EL (cell line): Measurements from ENCODE around the gene SLC25A53.
"Not testable (repeated sequence)": the region's sequence is repeated elsewhere in the genome, so short reads cannot be mapped to it uniquely, and the experiment has no call there.

Experiments
- DNase-seq: peaks from one replicate; pipeline ENCODE4 v3.0.0-alpha.2; 2016

SLC25A53 gene

GRCh38 chrX:104130808-104131207, 26.0 kb downstream of the SLC25A53 start:
- DNase-seq = peak; percentile 7

DNA sequence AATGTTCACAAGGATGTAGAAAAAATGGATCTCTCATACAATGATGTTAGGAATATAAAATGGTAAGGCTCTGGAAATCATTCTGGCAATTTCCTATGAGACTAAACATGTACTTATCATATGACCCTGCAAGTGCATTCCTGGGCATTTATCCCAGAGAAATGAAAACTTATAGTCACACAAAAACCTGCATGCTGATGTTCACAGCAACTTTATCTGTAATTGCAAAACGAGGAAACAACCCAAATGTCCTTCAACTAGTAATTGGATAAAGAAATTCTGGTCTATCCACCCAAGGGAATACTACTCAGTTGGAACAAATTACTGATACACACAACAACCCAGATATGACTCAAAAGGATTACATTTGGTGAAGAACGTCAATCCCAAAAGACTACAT, 30.0 kb downstream of the SLC25A53 start:
- DNase-seq = no peak

DNA sequence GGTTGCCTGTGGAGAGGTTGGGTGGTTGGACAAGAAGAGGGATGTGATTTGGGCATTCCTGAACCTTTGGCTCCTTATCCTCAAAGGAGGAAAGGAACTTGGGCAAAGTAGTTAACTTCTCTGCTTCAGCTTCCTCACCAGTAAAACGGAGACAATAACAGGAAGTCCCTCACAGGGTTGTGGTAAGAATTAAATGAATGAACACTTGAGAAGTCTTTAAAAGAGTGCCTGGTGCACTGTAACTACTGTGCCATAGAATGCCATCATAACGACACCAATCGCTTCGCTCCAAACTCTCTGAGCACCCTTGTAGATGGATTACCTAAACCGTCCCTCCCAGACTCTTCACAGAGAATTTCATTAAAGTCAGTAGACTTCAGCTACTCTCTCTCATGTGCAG, 34.0 kb downstream of the SLC25A53 start:
- DNase-seq = no peak

- DNase-seq = no peak
Measured at GRCh38 chrX:104118765-104119164, 38.0 kb downstream of the SLC25A53 start.

GRCh38 chrX:104117759-104118158, 39.0 kb downstream of the SLC25A53 start:
- DNase-seq = no peak

DNA sequence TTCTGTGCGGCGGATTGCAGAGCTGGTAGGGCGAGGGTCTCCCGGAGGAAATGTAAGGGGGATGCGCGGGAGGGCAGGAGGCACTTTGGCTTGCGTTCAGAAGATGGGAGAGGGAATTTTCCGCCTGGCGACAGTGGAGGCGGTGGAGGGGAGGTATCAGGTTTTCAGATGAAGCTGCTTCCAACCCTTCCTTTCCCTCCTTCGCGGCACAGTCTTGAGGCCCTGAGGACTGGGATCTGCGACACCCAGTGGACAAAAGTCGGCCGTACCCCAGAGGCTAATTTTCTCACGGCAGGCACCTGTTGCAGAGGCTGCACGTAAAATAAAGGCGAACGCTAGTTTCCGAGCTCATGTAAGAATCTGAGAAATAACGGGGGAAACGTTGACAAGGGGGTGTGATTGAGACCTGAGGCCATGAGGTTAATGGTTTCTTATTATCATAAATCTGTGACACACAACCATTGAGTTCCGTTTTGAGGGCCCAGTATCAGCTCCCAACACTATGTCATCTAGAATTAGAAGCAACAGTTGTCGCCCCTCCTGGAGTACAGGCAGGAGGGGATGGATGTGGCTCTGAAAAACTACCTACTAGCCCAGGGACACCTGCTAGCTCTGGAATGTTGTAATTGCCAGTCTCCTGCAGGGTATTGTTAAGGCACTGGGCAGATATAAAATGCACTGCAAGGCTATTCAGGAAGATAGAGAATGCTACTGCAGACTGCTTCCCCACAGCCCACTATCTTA, 43.4 kb downstream of the SLC25A53 start:
- DNase-seq = peak; percentile 61

DNA sequence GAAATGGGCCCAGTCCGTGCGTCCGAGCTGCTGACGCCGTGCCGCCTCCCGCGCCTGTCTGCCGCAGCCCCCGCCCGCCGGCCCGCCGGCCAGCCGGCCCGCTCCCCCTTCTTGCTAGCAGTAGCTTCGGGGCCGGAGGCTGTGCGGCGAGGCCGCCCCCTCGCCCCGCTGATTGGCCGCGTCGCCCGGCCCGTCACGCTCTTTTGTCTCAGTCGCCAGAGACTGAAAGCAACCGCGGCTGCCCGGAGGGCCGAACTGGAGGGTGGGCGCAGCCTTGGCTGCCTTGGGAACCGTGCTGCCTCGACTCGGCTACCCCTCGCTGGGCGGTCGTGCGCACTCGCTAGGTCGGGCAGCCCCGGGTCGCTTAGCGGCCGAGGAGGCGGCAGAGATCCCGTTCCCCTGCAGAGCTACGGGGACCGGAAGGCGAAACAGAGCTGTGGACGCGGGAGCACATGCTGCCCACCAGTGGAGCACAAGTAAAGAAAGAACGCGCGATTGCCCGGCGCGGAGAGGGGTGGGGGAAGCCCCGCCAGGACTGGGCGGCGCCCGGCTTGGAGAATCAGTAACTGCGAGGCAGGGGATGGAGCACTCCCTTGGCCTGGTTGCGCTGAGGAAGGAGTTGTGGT, 44.4 kb downstream of the SLC25A53 start, which contains the start of gene ZCCHC18:
ZCCHC18 (plus strand) TSS at position 198 of the 626 bp plus-strand sequence. CDS start 1,589 bp downstream, outside the sequence.
- peak; percentile 58 for DNase-seq

- DNase-seq = not testable (repeated sequence)
Measured at GRCh38 chrX:104110491-104111240, 46.1 kb downstream of the SLC25A53 start.

- no peak for DNase-seq
Measured at GRCh38 chrX:104108955-104109354, 47.9 kb downstream of the SLC25A53 start.

GRCh38 chrX:104105330-104106262, 51.2 kb downstream of the SLC25A53 start:
- no peak for DNase-seq

DNA sequence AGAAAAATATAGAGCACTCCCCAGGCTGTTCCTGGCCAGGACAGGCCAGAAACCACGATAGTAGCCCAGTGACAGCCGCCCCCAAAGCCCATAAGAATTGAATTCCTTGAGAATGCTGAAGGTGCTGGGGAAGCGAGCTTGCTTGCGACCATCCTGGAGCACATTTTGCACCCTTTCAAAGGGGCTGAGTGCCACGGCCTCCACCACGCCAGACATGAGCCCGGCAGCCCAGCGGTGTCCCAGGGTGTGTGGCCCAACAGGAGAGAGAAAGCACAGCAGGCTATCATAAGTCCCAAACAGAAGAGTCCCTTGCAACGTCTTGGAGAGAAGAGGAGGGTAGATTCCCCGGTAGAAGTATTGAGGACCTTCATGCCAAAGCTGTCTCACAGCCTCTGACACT, 52.1 kb downstream of the SLC25A53 start:
- DNase-seq = no peak

DNA sequence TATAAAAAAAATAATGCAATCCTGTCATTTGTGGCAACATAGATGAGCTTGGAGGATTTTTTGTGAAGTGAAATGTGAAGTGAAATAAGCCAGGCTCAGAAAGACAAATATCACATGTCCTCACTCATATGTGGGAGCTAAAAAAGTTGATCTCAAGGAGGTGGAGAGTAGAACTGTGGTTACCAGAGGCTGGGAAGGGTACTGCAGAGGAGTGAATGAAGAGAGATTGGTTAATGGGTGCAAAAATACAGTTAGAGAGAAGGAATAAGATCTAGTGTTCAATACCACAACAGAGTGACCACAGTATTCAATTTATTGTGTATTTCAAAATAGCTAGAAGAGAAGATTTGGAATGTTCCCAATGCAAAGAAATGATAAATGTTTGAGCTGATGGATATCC, 57.9 kb downstream of the SLC25A53 start:
- DNase-seq = no peak

DNA sequence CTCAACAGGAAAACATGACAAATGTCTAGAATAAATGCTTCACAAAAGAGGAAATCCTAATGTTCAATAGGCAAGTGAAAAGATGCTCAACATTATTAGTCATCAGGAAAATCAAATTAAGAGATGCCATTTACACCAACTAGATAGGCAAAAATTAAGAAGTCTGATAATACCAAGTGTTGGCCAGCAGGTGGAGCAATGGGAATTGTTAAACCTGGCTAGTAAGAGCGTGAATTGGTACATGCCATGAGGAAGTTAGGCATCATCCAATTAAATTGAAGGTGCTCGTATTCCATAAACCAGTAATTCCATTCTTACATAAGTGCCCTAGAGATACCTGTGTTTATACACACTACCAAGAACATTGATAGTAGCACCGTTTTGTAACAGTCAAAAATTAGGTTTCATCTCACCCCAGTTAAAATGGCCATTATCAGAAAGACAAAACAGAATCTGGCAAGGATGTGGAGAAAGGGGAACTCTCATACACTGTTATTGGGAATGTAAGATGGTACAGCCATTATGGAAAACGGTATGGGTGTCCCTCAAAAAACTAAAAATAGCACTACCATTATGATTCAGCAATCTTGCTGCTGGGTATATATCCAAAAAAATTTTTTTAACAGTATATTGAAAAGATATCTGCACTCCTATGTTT, 58.5 kb downstream of the SLC25A53 start:
- peak; percentile 60 for DNase-seq

DNA sequence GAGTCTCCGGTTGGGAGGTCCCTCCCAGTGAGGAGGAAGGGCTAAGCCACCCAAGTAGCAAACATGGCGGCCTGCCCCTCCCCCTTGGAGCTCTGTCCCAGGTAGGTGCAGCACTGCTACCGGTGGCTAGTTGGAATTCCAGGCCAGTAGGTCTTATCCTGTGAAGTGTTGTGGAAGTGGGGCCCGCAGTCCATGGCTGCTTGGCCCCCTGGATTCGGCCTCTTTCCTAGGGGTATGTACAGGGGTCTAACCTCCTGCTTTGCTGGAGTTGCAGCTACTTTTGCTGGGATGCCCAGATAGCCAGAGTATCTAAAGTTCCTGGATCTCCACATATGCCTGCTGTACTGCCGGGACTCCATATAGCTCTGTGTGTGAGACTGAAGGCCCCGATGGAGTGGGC, 70.9 kb downstream of the SLC25A53 start:
- DNase-seq = no peak

DNA sequence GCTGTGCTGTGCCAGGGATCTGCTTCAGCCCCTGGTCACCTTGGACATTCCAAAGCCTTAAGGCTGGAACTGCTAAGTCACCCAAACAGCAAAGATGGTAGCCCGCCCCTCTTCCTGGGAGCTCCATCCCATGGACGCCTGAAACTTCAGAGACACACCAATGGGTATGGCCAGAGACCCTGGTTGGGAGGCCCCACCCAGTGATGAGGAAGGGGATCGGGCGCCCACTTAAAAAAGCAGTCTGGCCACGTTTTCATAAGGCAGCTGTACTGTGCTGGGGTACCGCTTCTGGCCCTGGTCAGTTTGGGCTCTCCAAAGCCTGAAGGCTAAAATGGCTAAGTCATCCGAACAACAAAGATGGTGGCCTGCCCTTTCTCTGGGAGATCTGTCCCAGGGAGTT, 71.3 kb downstream of the SLC25A53 start:
- DNase-seq = no peak

- DNase-seq = no peak
Measured at GRCh38 chrX:104084534-104085277, 72.1 kb downstream of the SLC25A53 start.

DNA sequence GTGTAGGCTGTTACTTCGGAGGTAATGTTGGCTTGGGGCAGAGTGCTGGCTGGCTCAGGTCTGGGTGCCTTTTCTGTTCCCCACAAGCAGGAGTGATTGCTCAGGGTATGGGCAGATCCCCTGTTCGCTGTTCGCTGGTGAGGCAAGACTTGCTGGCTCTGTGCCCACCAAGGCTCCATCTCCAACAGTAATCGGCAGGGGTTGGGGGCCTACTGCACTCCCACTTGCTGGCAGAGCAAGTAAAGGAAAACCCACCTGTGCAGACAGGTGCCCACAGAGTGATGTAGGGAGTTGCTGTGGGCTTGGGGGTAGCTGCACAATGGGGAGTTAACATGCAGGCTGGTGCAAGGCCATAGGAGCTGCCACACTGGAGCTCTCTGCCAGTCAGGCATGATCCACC, 72.7 kb downstream of the SLC25A53 start:
- no peak for DNase-seq

- DNase-seq = not testable (repeated sequence)
Measured at GRCh38 chrX:104077854-104078253, 79.0 kb downstream of the SLC25A53 start.

DNA sequence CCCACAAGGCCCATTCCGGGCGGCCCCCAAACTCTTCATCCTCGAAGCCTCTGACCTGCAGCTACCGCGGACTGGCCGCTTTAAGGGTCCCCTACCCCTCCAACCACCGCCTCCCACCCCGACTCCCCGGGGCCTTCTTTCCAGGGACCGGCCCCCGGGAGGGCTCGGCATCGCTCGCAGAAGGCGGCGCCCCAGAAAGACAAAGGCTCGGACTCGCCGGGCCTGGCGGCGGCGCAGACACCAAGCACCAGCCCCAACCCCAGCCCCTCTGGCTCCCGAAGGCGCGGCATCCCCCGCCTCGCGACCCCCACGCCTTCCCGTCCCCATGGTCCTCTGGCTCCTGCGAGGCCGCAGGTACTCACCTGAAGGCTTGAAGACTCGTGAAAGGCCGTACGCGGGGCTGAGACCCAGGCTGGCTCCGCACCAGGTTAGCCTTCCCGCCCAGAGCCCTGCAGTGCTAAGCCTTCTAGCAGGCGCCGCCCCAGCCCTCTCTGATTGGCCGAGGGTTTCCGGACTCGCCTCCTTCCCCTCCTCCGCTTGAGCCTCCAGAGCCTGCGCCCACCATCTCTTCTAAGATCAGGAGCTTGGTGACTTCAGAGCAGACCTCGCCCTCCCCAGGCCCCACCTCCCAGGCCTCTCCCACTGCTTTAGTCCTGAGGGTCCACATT, 80.9 kb downstream of the SLC25A53 start, which contains the start of gene TMSB15C:
TMSB15C (minus strand) TSS at position 459 of the 668 bp plus-strand sequence.
- DNase-seq = not testable (repeated sequence)

- DNase-seq = not testable (repeated sequence)
Measured at GRCh38 chrX:104062636-104063035, 94.2 kb downstream of the SLC25A53 start.

GRCh38 chrX:104054956-104055355, 101.9 kb downstream of the SLC25A53 start:
- not testable (repeated sequence) for DNase-seq
